Astrocyte (in vitro differentiated cells and primary cell): ENCODE results near the gene PROX2.

Experiments
- EZH2 ChIP-seq: IDR thresholded peaks from 2 replicates; pipeline ENCODE4 v1.6.1; 2012; ENCODE audit warnings: mild to moderate bottlenecking, low read length, inconsistent platforms; ENCODE audit not compliant: insufficient read depth
- TF ChIP-seq, protein P1 (sequence below): IDR thresholded peaks from 2 replicates; pipeline ENCODE4 v1.5.1; 2011; ENCODE audit warnings: low read depth, mild to moderate bottlenecking, inconsistent platforms, low read length, moderate library complexity; ENCODE audit not compliant: insufficient read depth

DNA sequence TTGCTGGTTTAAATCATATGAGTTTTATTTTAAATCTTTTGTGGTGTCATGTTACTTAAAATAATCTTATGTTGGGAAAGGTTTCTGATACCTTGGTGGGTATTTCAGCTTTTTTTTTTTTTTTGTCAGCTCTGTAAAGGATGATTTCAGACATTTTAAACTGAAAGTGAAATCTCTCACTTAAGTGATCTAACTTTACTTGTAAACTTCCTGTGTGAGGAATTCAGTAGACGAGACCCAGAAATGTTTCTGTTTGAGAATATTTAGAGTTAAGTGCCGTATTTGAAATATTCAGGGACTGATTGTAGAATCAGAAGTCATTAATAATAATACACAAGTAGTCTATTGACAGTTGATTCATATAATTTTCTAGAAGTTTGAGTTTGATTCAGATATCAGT, 37.8 kb downstream of the PROX2 start:
- TF ChIP-seq, protein P1, sequence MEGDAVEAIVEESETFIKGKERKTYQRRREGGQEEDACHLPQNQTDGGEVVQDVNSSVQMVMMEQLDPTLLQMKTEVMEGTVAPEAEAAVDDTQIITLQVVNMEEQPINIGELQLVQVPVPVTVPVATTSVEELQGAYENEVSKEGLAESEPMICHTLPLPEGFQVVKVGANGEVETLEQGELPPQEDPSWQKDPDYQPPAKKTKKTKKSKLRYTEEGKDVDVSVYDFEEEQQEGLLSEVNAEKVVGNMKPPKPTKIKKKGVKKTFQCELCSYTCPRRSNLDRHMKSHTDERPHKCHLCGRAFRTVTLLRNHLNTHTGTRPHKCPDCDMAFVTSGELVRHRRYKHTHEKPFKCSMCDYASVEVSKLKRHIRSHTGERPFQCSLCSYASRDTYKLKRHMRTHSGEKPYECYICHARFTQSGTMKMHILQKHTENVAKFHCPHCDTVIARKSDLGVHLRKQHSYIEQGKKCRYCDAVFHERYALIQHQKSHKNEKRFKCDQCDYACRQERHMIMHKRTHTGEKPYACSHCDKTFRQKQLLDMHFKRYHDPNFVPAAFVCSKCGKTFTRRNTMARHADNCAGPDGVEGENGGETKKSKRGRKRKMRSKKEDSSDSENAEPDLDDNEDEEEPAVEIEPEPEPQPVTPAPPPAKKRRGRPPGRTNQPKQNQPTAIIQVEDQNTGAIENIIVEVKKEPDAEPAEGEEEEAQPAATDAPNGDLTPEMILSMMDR: no peak
- no peak for TF ChIP-seq EZH2
